Ectodermal cell (in vitro differentiated cells): Measurements from ENCODE around the gene SLC44A3.

ENCODE experiments used
- H3K27ac ChIP-seq: 2 replicates; pipeline ENCODE4 v1.7.0; 2013; ENCODE audit warnings: mild to moderate bottlenecking, low read depth, low read length; ENCODE audit not compliant: insufficient read depth, poor library complexity, severe bottlenecking
- H3K27me3 ChIP-seq: 2 replicates; pipeline ENCODE4 v1.7.0; 2013; ENCODE audit warnings: mild to moderate bottlenecking, low read length; ENCODE audit not compliant: insufficient read depth, control insufficient read depth, poor library complexity, severe bottlenecking
- H3K36me3 ChIP-seq: one replicate; pipeline ENCODE4 v1.7.0; 2013; ENCODE audit warnings: low read length; ENCODE audit not compliant: control insufficient read depth, insufficient read depth
- H3K4me1 ChIP-seq: one replicate; pipeline ENCODE4 v1.7.0; 2013; ENCODE audit warnings: low read length; ENCODE audit not compliant: control insufficient read depth, insufficient read depth
- H3K4me3 ChIP-seq: 2 replicates; pipeline ENCODE4 v1.7.0; 2013; ENCODE audit warnings: low read depth, low read length, control low read depth; ENCODE audit not compliant: insufficient read depth
- H3K9me3 ChIP-seq: 2 replicates; pipeline ENCODE4 v1.7.0; 2013; ENCODE audit warnings: mild to moderate bottlenecking, low read length, moderate library complexity; ENCODE audit not compliant: control insufficient read depth
- WGBS, 2 experiments: methylation state at CpG; one replicate each; pipeline ENCODE4 v1.1.7; 2013; ENCODE audit warnings: missing lambda C conversion rate in 2 of 2; 5-methylcytosine and 5-hydroxymethylcytosine counted together

The SLC44A3 gene

DNA sequence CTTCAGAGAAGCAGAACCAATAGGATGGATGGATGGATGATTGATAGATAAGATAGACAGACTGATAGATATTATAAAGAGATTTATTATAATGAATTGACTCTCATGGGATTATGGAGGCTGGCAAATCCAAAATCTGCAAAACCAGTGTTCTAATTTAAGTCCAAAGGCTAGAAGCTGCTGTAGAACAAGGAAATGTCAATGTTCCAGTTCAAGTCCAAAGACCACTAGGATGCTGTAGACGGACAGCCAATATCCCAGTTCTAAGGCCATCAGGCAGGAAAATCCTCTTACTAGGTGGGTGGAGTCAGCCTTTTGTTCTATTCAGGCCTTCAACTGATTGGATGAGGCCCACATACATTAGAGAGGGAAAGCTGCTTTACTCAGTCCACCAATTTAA is 4.1 kb upstream of the SLC44A3 start:
- Histone ChIP-seq H3K27me3 (peaks cover 16% of the 10 kb centered on the region), H3K27ac (no peak overlapping the region), H3K36me3 (no peaks in the 10 kb centered on the region), H3K4me3 (no peak overlapping the region), H3K4me1 (no peaks in the 10 kb centered on the region), H3K9me3 (no peaks in the 10 kb centered on the region)
- WGBS, 2 experiments, result 0% methylated on average over 1 of the region's 1 CpG

DNA sequence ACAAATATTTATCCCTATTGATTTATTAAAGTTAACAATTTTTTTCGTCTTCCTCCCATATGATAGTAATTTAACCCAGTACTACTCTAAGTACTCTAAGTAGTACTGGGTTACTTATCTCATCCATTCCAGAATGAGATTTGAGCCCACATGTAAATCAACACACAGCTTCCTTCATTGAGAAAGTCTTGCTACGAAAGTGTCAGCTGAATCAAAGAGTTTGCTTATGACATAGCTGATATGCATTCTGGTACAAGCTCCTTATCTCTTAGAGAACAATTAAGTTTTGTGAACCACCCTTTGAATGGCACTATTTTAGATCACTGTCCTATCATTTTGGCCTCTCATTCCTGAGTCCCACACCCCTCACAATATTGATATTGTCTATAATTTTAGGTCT is 2.4 kb upstream of the SLC44A3 start:
- Histone ChIP-seq H3K27ac (no peak overlapping the region), H3K9me3 (no peaks in the 10 kb centered on the region), H3K36me3 (no peaks in the 10 kb centered on the region), H3K27me3 (peaks cover 29% of the 10 kb centered on the region), H3K4me1 (no peaks in the 10 kb centered on the region), H3K4me3 (no peak overlapping the region)
- 92 to 96% methylated on average over 2 of the region's 2 CpGs for WGBS, 2 experiments

DNA sequence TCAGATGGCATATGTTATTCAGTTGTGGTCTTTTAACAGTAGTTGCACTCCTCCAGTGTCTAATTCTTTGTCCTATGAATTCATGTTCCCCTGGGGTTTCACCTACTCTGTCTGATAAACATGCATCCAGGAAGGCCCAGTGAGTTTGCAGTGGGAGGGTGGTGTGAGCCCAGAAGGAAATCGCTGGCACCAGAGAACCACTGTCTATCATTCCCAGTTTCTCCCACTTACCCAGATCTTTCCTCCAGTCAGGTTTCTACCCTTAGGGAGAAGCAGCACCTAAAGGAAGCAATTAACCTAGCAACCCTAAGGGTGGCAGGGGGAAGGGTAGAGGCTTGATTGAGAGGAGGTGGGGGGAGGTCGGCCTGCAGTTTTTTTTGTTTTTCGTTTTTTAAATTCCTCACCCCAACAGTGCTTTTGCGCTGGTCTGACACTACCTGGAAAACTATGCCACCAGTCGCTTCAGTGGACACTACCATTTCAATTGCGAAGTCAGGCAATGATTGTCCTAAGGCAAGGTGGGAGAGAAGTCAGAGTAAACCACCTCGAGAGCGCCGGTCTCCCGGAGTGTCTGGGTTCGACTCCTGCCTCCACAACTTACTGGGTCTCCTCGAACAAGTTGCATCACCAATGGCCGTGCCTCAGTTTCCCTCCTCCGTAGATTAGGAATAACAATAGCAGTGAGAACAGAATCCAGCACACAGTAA is 766 bp upstream of the SLC44A3 start:
- no peaks in the 10 kb centered on the region for H3K4me1 ChIP-seq
- H3K27me3 ChIP-seq, result peaks cover 29% of the 10 kb centered on the region
- peak overlapping the region; percentile 61 for H3K4me3 ChIP-seq
- WGBS, 2 experiments, result 50 to 51% methylated on average over 14 of the region's 14 CpGs
- no peaks in the 10 kb centered on the region for H3K9me3 ChIP-seq
- H3K36me3 ChIP-seq, result no peaks in the 10 kb centered on the region
- no peak overlapping the region for H3K27ac ChIP-seq

- no peaks in the 10 kb centered on the region for H3K9me3 ChIP-seq
- WGBS, 2 experiments, result 66 to 75% methylated on average over 6 to 7 of the region's 7 CpGs
- no peaks in the 10 kb centered on the region for H3K4me1 ChIP-seq
- no peak overlapping the region for H3K4me3 ChIP-seq
- peaks cover 29% of the 10 kb centered on the region for H3K27me3 ChIP-seq
- no peak overlapping the region for H3K27ac ChIP-seq
- no peaks in the 10 kb centered on the region for H3K36me3 ChIP-seq
Observed at GRCh38 chr1:94820936-94821335, 779 bp downstream of the SLC44A3 start.

GRCh38 chr1:94821636-94822305 is 1.6 kb downstream of the SLC44A3 start:
- no peaks in the 10 kb centered on the region for H3K4me1 ChIP-seq
- H3K27ac ChIP-seq, result no peak overlapping the region
- H3K27me3 ChIP-seq, result peaks cover 29% of the 10 kb centered on the region
- no peaks in the 10 kb centered on the region for H3K36me3 ChIP-seq
- no peak overlapping the region for H3K4me3 ChIP-seq
- H3K9me3 ChIP-seq, result no peaks in the 10 kb centered on the region
- WGBS, 2 experiments, result 84 to 88% methylated on average over 9 of the region's 9 CpGs

DNA sequence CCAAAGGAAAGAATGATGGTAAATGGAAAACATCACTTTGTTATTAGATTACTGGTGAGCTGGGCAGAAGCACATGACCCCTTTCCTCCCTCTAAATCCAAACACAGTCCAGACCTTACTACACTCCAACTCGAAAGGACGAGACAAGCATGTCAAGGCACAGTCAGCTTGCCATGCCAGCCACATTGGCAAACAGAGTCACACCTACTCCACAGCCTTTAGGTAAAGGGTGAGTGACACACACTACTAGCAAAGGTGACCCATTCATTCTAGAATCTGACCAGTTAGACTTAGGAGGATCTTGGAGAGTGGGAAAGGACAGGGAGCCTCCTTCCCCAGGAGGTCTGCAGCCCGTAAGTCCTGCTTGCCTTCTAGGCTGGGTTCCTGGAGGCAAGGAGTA is 3.0 kb downstream of the SLC44A3 start:
- Histone ChIP-seq H3K4me3 (no peak overlapping the region), H3K36me3 (no peaks in the 10 kb centered on the region), H3K27me3 (peaks cover 29% of the 10 kb centered on the region), H3K9me3 (no peaks in the 10 kb centered on the region), H3K27ac (no peak overlapping the region), H3K4me1 (no peaks in the 10 kb centered on the region)
- 87 to 89% methylated on average over 3 of the region's 3 CpGs for WGBS, 2 experiments

DNA sequence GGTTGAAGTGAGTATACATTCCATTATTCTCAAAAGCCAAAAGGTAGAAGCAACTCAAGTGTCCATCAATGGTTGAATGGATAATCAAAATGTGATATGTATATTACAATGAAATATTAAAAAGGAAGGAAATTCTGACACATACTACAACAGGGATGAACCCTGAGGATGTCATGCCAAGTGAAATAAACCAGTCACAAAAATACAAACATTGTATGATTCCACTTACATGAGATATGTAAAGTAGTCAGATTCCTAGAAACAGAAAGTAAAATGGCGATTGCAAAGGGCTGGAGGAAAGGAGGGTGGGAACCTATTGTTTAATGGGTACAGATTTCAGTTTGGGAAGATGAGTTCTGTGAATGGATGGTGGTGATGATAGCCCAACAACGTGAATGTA is 5.8 kb downstream of the SLC44A3 start:
- no peaks in the 10 kb centered on the region for H3K9me3 ChIP-seq
- H3K27me3 ChIP-seq, result peaks cover 14% of the 10 kb centered on the region
- H3K4me1 ChIP-seq, result no peaks in the 10 kb centered on the region
- H3K27ac ChIP-seq, result no peak overlapping the region
- H3K36me3 ChIP-seq, result no peaks in the 10 kb centered on the region
- WGBS, 2 experiments, result 93 to 95% methylated on average over 2 of the region's 2 CpGs
- H3K4me3 ChIP-seq, result no peak overlapping the region

- Histone ChIP-seq H3K4me1 (no peaks in the 10 kb centered on the region), H3K9me3 (no peaks in the 10 kb centered on the region), H3K4me3 (no peak overlapping the region), H3K27ac (no peak overlapping the region), H3K27me3 (no peaks in the 10 kb centered on the region), H3K36me3 (no peaks in the 10 kb centered on the region)
- WGBS, 2 experiments, result 95 to 96% methylated on average over 4 of the region's 4 CpGs
Observed at GRCh38 chr1:94827434-94827833, 7.3 kb downstream of the SLC44A3 start.

- Histone ChIP-seq H3K27ac (no peak overlapping the region), H3K4me1 (no peaks in the 10 kb centered on the region), H3K4me3 (no peak overlapping the region), H3K27me3 (no peaks in the 10 kb centered on the region), H3K36me3 (no peaks in the 10 kb centered on the region), H3K9me3 (no peaks in the 10 kb centered on the region)
Observed at GRCh38 chr1:94828251-94828650, 8.1 kb downstream of the SLC44A3 start.

DNA sequence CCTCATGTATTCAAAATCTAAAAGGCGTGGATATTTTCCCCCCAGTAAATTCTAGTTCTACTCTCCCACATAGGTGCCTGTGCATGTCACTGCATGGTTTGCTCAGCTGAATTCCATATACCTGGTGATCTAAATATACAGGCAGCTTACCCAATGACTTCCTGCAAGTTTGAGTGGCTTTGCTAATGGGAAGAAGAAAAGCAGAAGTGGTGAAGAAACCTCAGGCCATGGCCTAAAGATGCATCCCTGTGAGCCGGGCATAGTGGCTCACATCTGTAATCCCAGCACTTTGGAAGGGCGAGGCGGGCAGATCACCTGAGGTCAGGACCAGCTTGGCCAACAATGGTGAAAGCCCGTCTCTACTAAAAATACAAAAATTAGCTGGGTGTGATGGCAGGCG is 11.5 kb downstream of the SLC44A3 start:
- 89 to 95% methylated on average over 6 of the region's 6 CpGs for WGBS, 2 experiments
- no peaks in the 10 kb centered on the region for H3K27me3 ChIP-seq
- no peaks in the 10 kb centered on the region for H3K4me1 ChIP-seq

More for the DNA sequence above, 11.5 kb downstream of the SLC44A3 start:
- H3K4me3 ChIP-seq, result no peak overlapping the region
- no peaks in the 10 kb centered on the region for H3K36me3 ChIP-seq
- no peaks in the 10 kb centered on the region for H3K9me3 ChIP-seq
- no peak overlapping the region for H3K27ac ChIP-seq
